HCT116 (cell line): ENCODE measurements around the gene HDAC11. TPM values are rescaled to one million over a fixed set of nuclear protein-coding genes. Genes with fewer than 3 reads are reported as not detected.

Source experiments
- ATAC-seq: fragments of 200-7000 bp; cut with Tn5 transposase; 2 replicates; pipeline ENCODE4 v1.9.1; 2020; ENCODE audit warnings: mild to moderate bottlenecking, moderate library complexity
- BruUV-seq: library from RNA; stranded (reverse); fragments of 400-500 nt; replicated peaks from 2 replicates; lab custom pipeline; 2021; lab: Mats Ljungman, UMichigan
- CTCF ChIA-PET: fragments of 300-600 bp; sonication (Branson Sonifier 250); formaldehyde crosslinking; loops from one replicate; lab custom pipeline; 2021; ENCODE audit warnings: antibody characterized with exemption; lab: Charles Lee
- POLR2A ChIA-PET: fragments of 300-600, 350-600 bp; sonication (Branson Sonifier 250); formaldehyde crosslinking; loops from one replicate; lab custom pipeline; 2021; ENCODE audit warnings: antibody characterized with exemption; lab: Charles Lee
- RAD21 ChIA-PET, 2 experiments: fragments of 300-600 bp; sonication (Branson Sonifier 250); formaldehyde crosslinking; loops; one replicate each; lab custom pipeline; 2023; ENCODE audit warnings: low total read pairs in 2 of 2; ENCODE audit not compliant: uncharacterized antibody in 2 of 2, unreplicated experiment in 2 of 2, low non-redundant PET in 1 of 2; lab: Charles Lee
- DNase-seq: peaks from one replicate; pipeline ENCODE4 v3.0.0-alpha.2; 2010; ENCODE audit warnings: low read depth, low spot score
- H2AFZ ChIP-seq: fragments of 200-600 bp; shearing (Covaris generic), sonication (generic); 2 replicates; pipeline ENCODE4 v1.6.1; 2017; ENCODE audit warnings: low read depth, mixed run types, mixed read lengths, antibody characterized with exemption, low read length; ENCODE audit not compliant: poor library complexity, severe bottlenecking
- H3K27ac ChIP-seq: 2 replicates; pipeline ENCODE4 v1.5.1; 2012; ENCODE audit warnings: low read depth, low read length
- H3K27me3 ChIP-seq: fragments of 200-600 bp; sonication (generic); 2 replicates; pipeline ENCODE4 v1.6.1; 2016; ENCODE audit warnings: mixed run types, low read length, mixed read lengths; ENCODE audit not compliant: insufficient read depth
- H3K36me3 ChIP-seq, 2 experiments: fragments of 200-500 bp in 1 of 2; fragments of 200-600 bp in 1 of 2; sonication (Bioruptor generic) in 1 of 2; sonication (generic) in 1 of 2; 2 replicates each; pipeline versions ENCODE4 v1.5.1 to v1.6.1; 2014 to 2016; ENCODE audit warnings: low read length in 2 of 2, inconsistent platforms in 1 of 2, mixed read lengths in 1 of 2, mixed run types in 1 of 2; ENCODE audit not compliant: insufficient read depth in 2 of 2, control insufficient read depth in 1 of 2
- H3K4me1 ChIP-seq, 2 experiments: fragments of 200-600 bp in 1 of 2; sonication (generic) in 1 of 2; 2 replicates each; pipeline versions ENCODE4 v1.5.1 to v1.6.1; 2012 to 2017; ENCODE audit warnings: low read length in 2 of 2, inconsistent platforms in 1 of 2, mild to moderate bottlenecking in 1 of 2, mixed read lengths in 1 of 2, mixed run types in 1 of 2, moderate library complexity in 1 of 2; ENCODE audit not compliant: insufficient read depth in 2 of 2, control insufficient read depth in 1 of 2
- H3K4me2 ChIP-seq: fragments of 200-600 bp; sonication (generic); 2 replicates; pipeline ENCODE4 v1.6.1; 2017; ENCODE audit warnings: mixed run types, low read length, mixed read lengths
- H3K4me3 ChIP-seq, 2 experiments: fragments of 200-600 bp in 1 of 2; sonication (generic) in 1 of 2; replicated peaks in 1 of 2; 2 replicates each; pipeline ENCODE4 v1.5.1; 2011 to 2016; ENCODE audit warnings: low read length in 2 of 2, control low read depth in 1 of 2, low read depth in 1 of 2, mild to moderate bottlenecking in 1 of 2, mixed read lengths in 1 of 2, mixed run types in 1 of 2
- H3K79me2 ChIP-seq: fragments of 200-600 bp; sonication (generic); 2 replicates; pipeline ENCODE4 v1.6.1; 2017; ENCODE audit warnings: mild to moderate bottlenecking, mixed run types, low read length, moderate library complexity, mixed read lengths; ENCODE audit not compliant: insufficient read depth
- H3K9ac ChIP-seq: fragments of 200-600 bp; sonication (generic); 2 replicates; pipeline ENCODE4 v1.6.1; 2016; ENCODE audit warnings: low read length, mixed read lengths
- H3K9me2 ChIP-seq: fragments of 200-600 bp; sonication (generic), shearing (Covaris generic); 2 replicates; pipeline ENCODE4 v1.6.1; 2017; ENCODE audit warnings: mixed run types, mild to moderate bottlenecking, moderate library complexity; ENCODE audit not compliant: insufficient read depth
- H3K9me3 ChIP-seq, 2 experiments: fragments of 200-500 bp in 1 of 2; fragments of 200-600 bp in 1 of 2; sonication (Bioruptor generic) in 1 of 2; sonication (generic) in 1 of 2; 2 replicates each; pipeline ENCODE4 v1.6.1; 2014 to 2017; ENCODE audit warnings: low read length in 2 of 2, mixed read lengths in 2 of 2, inconsistent platforms in 1 of 2, low read depth in 1 of 2, mild to moderate bottlenecking in 1 of 2, mixed run types in 1 of 2, moderate library complexity in 1 of 2; ENCODE audit not compliant: control insufficient read depth in 1 of 2, insufficient read depth in 1 of 2
- H4K20me1 ChIP-seq: fragments of 200-600 bp; sonication (generic), shearing (Covaris generic); 2 replicates; pipeline ENCODE4 v1.6.1; 2017; ENCODE audit warnings: mixed run types, mild to moderate bottlenecking, moderate library complexity; ENCODE audit not compliant: insufficient read depth
- ELF1 ChIP-seq: IDR thresholded peaks from 2 replicates; pipeline ENCODE4 v1.6.1; 2012; ENCODE audit warnings: low read depth, borderline replicate concordance
- EZH2 ChIP-seq: fragments of 200-600 bp; sonication (generic); IDR thresholded peaks from 2 replicates; pipeline ENCODE4 v1.6.1; 2017; ENCODE audit warnings: antibody characterized with exemption, mixed run types
- POLR2AphosphoS5 ChIP-seq: IDR thresholded peaks from 2 replicates; pipeline ENCODE4 v1.6.1; 2011; ENCODE audit warnings: mild to moderate bottlenecking, low read depth, low read length, moderate library complexity
- SP1 ChIP-seq: IDR thresholded peaks from 2 replicates; pipeline ENCODE4 v1.6.1; 2012; ENCODE audit warnings: low read depth
- ZFX ChIP-seq: fragments of 450-650 bp; IDR thresholded peaks from 2 replicates; pipeline ENCODE4 v1.6.1; 2017
- intact Hi-C: fragments of 100-400 bp; cut with micrococcal nuclease; formaldehyde crosslinking; loops from 2 replicates; pipeline ENCODE4 v1.10.0; 2022
- total RNA-seq: library from RNA; stranded (reverse); gene quantifications from one replicate; pipeline ENCODE4 v1.2.1, GENCODE V29; 2021; ENCODE audit not compliant: unreplicated experiment

HDAC11 gene
- total RNA-seq, 1 experiment from 2014 or later = 16.1 TPM

DNA sequence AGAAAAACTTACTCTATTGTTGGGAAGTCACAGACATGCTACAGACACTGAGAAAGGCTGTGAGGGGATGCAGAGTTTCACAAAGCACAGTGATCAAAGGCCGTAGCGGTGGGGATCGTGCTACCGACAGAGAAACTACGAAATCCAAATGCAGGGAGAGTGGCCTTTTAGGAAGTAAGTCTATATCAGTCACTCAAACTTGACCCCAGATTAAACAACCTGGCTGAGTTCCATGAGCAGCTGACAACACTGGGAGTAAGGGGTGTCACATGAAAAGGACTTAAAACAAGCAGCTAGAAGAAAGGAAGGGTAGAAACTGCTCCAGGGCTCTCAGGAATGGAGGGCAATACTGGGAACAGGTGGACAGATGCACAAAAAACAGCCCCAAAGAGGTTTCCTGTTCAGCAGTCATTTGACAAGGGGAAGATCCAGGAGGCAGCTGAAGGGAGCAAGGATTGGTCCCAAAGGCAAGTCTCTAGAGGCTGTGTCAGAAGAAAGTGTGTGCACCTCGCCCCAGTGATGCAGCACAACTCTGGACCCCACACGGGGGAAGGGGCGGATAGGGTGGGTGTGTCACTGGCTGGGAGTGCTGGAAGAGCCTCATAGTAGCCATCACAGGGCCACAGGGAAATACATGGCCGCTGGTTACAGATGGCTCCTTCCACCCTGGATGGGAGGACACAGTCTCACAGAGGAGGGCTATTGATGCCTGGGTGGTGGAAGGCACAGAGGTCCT lies 20.3 kb upstream of the HDAC11 start (continued):
- TF ChIP-seq ZFX = no peak

DNA sequence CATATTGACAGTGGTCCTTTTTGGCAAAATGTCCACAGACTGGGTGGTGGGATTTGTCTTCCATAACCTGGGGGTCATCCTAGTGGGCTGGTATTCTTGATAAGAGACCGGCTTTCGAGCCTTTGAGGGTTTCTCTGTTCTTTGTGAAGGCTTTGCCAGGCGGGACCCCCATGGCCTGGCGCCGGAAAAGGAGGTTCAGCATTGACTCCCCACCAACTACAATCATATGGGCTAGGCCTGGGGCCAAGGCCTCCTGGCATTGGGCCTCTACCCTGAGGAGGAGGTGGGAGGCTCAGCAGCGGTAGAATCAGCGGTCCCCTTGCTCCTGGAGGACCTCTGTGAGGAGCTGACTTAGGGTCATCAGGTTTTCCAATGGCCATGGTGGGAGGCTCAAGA lies 19.8 kb upstream of the HDAC11 start:
- intact Hi-C loops = no loop called here
- no peaks in the 10 kb centered on the region for H3K9me3 ChIP-seq
- no peak overlapping the region for H3K27ac ChIP-seq
- no peak for ATAC-seq
- no peaks in the 10 kb centered on the region for H4K20me1 ChIP-seq
- DNase-seq = no peak
- no peaks in the 10 kb centered on the region for H3K9me2 ChIP-seq
- ChIA-PET CTCF (interaction anchor here (1.1 to 3.8 kb wide), 2 partner anchors 12 to 368 kb away, joined by 3 to 16 read pairs; no protein-coding TSS in a partner anchor), POLR2A (no interaction called here), RAD21 (interaction anchor here in 1 of 2 experiments (0.5 kb wide), 1 partner anchor 182 kb away, joined by 4 read pairs; no protein-coding TSS in a partner anchor)
- no peaks in the 10 kb centered on the region for H3K79me2 ChIP-seq
- no peaks in the 10 kb centered on the region for H3K27me3 ChIP-seq
- H3K9ac ChIP-seq = no peak overlapping the region
- no peaks in the 10 kb centered on the region for H3K36me3 ChIP-seq
- no TSS peak for BruUV-seq
- H3K4me2 ChIP-seq = no peak overlapping the region
- TF ChIP-seq ELF1 (no peak), EZH2 (no peak), POLR2AphosphoS5 (no peak), SP1 (no peak)
- TF ChIP-seq, all 23 proteins: peak for 0
- H3K4me1 ChIP-seq = peaks cover 2 to 9% of the 10 kb centered on the region in 2 experiments; a peak in 3 of 4 replicates
- no peak overlapping the region for H3K4me3 ChIP-seq
- no peak overlapping the region for H2AFZ ChIP-seq
